ENCODE data around the gene LGALS7.

DNA sequence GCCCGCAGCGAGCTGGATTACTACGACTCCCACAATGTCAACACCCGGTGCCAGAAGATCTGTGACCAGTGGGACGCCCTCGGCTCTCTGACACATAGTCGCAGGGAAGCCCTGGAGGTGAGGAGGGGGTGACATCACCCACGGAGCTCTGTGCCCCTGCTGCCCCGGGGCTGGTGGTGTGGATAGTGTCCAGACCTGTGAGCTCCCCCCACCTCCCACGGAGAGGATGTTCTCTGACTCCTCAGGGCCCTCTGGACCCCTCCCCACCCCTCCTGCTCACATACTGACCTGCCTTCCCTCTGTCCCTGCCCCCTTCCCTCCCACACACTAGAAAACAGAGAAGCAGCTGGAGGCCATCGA is 49.7 kb downstream of the LGALS7 start:
- TF ChIP-seq TBP (CRISPR knock-in tag; IDR thresholded peaks at IDR 0.05) = no peak
- TF ChIP-seq ZNF101 (CRISPR knock-in tag; IDR thresholded peaks at IDR 0.05; ENCODE audit: borderline replicate concordance, low read depth) = no peak
- no peak for TF ChIP-seq MED1 (CRISPR knock-in tag; IDR thresholded peaks at IDR 0.05)
- TF ChIP-seq, protein P1, sequence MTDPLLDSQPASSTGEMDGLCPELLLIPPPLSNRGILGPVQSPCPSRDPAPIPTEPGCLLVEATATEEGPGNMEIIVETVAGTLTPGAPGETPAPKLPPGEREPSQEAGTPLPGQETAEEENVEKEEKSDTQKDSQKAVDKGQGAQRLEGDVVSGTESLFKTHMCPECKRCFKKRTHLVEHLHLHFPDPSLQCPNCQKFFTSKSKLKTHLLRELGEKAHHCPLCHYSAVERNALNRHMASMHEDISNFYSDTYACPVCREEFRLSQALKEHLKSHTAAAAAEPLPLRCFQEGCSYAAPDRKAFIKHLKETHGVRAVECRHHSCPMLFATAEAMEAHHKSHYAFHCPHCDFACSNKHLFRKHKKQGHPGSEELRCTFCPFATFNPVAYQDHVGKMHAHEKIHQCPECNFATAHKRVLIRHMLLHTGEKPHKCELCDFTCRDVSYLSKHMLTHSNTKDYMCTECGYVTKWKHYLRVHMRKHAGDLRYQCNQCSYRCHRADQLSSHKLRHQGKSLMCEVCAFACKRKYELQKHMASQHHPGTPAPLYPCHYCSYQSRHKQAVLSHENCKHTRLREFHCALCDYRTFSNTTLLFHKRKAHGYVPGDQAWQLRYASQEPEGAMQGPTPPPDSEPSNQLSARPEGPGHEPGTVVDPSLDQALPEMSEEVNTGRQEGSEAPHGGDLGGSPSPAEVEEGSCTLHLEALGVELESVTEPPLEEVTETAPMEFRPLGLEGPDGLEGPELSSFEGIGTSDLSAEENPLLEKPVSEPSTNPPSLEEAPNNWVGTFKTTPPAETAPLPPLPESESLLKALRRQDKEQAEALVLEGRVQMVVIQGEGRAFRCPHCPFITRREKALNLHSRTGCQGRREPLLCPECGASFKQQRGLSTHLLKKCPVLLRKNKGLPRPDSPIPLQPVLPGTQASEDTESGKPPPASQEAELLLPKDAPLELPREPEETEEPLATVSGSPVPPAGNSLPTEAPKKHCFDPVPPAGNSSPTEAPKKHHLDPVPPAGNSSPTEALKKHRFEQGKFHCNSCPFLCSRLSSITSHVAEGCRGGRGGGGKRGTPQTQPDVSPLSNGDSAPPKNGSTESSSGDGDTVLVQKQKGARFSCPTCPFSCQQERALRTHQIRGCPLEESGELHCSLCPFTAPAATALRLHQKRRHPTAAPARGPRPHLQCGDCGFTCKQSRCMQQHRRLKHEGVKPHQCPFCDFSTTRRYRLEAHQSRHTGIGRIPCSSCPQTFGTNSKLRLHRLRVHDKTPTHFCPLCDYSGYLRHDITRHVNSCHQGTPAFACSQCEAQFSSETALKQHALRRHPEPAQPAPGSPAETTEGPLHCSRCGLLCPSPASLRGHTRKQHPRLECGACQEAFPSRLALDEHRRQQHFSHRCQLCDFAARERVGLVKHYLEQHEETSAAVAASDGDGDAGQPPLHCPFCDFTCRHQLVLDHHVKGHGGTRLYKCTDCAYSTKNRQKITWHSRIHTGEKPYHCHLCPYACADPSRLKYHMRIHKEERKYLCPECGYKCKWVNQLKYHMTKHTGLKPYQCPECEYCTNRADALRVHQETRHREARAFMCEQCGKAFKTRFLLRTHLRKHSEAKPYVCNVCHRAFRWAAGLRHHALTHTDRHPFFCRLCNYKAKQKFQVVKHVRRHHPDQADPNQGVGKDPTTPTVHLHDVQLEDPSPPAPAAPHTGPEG (CRISPR knock-in tag; IDR thresholded peaks at IDR 0.05) = no peak
- no peak for TF ChIP-seq ELF4 (CRISPR knock-in tag; IDR thresholded peaks at IDR 0.05; ENCODE audit: borderline replicate concordance)
- TF ChIP-seq ZBTB8A (CRISPR knock-in tag; IDR thresholded peaks at IDR 0.05; ENCODE audit: borderline replicate concordance, low read depth) = no peak
- TF ChIP-seq GTF2F1 (IDR thresholded peaks at IDR 0.05; ENCODE audit: low read length) = no peak
- TF ChIP-seq, protein P2, sequence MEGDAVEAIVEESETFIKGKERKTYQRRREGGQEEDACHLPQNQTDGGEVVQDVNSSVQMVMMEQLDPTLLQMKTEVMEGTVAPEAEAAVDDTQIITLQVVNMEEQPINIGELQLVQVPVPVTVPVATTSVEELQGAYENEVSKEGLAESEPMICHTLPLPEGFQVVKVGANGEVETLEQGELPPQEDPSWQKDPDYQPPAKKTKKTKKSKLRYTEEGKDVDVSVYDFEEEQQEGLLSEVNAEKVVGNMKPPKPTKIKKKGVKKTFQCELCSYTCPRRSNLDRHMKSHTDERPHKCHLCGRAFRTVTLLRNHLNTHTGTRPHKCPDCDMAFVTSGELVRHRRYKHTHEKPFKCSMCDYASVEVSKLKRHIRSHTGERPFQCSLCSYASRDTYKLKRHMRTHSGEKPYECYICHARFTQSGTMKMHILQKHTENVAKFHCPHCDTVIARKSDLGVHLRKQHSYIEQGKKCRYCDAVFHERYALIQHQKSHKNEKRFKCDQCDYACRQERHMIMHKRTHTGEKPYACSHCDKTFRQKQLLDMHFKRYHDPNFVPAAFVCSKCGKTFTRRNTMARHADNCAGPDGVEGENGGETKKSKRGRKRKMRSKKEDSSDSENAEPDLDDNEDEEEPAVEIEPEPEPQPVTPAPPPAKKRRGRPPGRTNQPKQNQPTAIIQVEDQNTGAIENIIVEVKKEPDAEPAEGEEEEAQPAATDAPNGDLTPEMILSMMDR (CRISPR knock-in tag; IDR thresholded peaks at IDR 0.05) = no peak

All from HepG2 (cell line).